Smooth muscle cell of trachea (primary cell): ENCODE results near the gene GPRC5B. TPM values are rescaled to one million over a fixed set of nuclear protein-coding genes. Genes with fewer than 3 reads are reported as not detected.

ENCODE experiments used
- total RNA-seq: library from RNA; depleted of rRNA; stranded (reverse); fragments of >200 nt; gene quantifications from 2 replicates; pipeline ENCODE4 v1.2.1, GENCODE V29; 2014

Gene GPRC5B, protein sequence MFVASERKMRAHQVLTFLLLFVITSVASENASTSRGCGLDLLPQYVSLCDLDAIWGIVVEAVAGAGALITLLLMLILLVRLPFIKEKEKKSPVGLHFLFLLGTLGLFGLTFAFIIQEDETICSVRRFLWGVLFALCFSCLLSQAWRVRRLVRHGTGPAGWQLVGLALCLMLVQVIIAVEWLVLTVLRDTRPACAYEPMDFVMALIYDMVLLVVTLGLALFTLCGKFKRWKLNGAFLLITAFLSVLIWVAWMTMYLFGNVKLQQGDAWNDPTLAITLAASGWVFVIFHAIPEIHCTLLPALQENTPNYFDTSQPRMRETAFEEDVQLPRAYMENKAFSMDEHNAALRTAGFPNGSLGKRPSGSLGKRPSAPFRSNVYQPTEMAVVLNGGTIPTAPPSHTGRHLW
- total RNA-seq: 4.4 and 23.3 TPM in 2 replicates

DNA sequence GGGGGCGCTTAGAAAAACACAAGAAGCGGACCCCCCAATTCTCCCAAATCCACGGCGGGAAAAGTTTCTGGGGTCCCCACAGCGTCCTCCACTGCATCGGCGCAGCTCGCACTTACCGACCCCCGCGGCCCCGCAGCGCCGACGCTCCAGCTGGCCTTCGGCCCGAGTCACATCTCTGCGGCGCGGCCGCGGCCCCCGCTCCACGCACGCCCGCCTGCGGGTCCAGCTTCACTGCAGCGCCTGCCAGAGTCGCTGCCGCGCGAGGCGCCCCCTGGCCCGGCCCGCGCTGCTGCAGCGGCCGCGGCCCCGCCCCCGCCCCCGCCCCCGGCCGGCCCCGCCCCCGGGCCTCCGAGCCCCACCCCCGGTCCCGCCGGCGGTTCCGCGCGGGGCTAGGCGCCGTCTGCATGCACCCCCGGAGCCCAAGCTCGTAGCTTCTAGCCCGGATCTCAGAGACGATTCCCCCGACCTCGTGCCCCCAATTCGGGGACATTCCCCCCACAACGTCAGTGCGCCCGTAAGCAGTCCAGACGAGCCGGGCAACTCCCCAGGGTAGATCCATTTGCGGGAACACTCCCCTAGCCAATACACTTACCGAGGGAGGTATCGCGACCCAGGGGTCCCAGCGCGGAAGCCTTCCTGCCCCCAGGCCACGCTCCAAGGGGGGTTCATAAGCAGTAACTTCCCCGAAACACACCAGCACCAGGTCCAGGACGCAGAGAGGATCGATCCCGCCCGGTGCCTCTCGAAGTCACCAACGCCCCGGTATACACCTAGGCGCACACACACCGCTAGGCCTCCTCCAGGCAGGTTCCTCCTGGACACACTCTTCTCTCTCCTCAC lies at the start of gene GPRC5B:
Gene GPRC5B (minus strand): TSS at position 238 of the 840 bp plus-strand sequence. CDS start 12,003 bp downstream, outside the sequence.

Other genes with a start within 250 kb of the GPRC5B start
- 9.8 and 12.5 TPM in 2 replicates for gene KNOP1, start 166.6 kb downstream of the GPRC5B start, total RNA-seq
- 7.8 and 11.2 TPM in 2 replicates for gene IQCK, start 166.6 kb downstream of the GPRC5B start, total RNA-seq
- gene GPR139, start 189.0 kb upstream of the GPRC5B start, total RNA-seq: not detected in 2 replicates